Effector CD8-positive, alpha-beta T cell (primary cell): ENCODE data around the gene NAGLU.

Experiments used
- DNase-seq: peaks from one replicate; lab custom pipeline; 2025; lab: John Stamatoyannopoulos, UW

Gene NAGLU

DNA sequence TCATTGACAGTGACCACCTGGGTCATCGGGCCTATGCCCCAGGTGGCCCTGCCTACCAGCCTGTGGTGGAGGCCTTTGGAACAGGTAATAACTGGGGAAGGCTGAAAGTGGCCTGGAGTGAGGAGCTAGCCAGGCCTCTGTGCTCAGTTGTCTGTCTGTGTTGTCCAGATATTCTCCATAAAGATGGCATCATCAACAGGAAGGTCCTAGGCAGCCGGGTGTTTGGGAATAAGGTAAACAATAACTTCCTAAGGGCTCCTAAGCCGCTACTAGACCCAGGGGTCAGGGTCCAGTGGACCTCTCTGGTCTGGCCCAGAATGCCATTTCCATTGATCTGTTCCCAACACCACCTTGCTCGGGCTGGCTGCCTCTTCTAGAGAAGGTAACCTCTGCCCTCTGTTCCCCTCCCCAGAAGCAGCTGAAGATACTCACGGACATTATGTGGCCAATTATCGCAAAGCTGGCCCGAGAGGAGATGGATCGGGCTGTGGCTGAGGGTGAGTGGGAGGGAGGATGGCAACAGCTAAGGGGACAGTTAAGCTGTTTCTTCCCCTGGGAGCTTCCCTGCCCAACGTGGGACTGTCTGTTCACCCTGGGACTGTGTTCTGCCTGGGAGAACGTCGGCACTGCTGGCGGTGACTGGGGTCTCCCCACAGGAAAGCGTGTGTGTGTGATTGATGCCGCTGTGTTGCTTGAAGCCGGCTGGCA, 28.9 kb downstream of the NAGLU start:
- no peak for DNase-seq

DNA sequence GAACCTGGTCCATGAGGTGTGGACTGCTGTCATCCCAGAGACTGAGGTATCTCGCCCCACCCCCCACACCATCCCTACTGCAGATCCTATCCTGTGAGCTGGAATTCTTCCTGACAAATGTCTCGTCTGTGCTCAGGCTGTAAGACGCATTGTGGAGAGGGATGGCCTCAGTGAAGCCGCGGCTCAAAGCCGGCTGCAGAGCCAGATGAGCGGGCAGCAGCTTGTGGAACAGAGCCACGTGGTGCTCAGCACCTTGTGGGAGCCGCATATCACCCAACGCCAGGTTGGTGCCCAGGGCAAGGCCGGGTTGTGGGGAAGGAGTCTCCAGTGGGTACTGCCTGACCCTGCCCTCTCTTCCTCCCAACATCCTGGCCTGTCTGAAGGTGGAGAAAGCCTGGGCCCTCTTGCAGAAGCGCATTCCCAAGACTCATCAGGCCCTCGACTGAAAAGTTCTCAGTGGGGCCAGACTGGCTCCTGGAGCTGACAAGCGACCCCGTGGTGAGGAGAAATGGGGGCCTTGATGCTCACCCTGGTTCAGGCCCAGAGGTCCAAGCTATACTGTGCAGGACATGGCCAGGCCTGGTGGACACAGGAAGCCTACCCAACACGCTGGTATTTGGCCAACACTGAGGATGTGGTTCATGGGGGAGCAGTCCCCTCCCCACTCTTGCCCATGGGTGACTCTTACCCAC, 29.6 kb downstream of the NAGLU start:
- DNase-seq: no peak

DNA sequence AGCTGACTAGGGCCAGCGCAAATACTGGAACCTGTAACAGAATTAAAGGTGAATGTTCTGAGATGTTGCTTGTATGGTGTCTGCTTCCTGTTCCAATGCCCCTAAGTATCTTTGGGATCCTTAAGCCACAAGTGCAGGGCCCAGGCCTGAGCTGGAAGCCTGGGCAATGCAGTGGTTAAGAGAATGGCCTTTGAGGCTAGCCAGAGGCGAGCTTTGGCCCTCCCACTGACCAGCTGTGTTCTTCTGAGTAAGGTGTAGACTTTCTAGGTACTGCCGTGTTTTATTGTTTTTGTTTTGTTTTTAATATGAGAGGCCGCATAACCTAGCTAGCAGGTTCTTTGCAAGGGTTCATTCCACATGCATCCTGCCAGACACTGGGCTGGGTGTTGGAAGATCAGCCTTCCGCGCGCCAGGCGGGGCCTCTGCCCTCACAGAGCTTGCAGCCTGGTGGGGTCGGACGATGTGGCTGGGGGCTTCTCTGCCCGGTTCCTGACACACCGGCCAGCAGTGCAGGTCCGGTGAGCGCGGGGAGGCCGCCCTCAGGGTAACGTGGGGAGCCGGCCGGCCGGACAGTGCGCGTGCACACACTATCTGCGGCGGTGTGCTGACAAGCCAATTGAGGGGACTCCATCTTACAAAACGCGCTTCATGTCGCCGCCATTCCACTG, 30.3 kb downstream of the NAGLU start:
- DNase-seq: no peak

DNA sequence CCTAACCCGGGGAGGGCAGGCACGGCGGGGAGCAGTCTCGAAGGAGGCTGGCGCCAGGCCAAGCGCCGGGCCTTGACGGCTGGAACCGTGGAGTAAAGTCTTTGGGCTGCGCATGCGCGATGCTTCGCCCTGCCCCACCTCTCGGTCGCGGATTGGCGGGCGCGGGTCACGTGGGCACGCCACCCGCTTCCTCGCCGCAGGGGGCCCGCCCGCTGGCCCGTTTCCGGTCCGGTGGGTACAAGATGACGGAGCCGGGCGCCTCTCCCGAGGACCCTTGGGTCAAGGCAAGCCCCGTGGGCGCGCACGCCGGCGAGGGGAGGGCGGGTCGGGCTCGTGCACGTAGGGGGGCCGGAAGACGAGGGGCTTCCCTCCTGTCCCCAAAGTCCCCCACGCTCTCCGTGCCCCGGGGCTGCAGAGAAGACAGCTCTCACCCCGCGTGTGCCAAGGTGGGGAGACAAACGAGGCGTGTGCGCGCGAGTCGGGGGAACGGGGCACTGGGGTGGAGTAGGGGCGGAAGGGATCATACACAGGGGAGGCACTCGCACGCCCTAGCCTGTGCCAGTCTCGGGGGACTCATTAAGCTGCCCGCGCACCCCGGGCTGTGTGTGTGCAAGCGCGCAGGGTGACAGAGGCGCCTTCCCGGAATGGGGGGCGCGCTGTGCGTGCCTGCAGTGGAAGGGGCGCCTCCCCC, 31.0 kb downstream of the NAGLU start, which contains the start of gene MLX:
TSS of gene MLX (plus strand) at position 218 of the 691 bp plus-strand sequence. CDS start at position 243, 25 bp downstream.
- DNase-seq: peak; percentile 92

DNA sequence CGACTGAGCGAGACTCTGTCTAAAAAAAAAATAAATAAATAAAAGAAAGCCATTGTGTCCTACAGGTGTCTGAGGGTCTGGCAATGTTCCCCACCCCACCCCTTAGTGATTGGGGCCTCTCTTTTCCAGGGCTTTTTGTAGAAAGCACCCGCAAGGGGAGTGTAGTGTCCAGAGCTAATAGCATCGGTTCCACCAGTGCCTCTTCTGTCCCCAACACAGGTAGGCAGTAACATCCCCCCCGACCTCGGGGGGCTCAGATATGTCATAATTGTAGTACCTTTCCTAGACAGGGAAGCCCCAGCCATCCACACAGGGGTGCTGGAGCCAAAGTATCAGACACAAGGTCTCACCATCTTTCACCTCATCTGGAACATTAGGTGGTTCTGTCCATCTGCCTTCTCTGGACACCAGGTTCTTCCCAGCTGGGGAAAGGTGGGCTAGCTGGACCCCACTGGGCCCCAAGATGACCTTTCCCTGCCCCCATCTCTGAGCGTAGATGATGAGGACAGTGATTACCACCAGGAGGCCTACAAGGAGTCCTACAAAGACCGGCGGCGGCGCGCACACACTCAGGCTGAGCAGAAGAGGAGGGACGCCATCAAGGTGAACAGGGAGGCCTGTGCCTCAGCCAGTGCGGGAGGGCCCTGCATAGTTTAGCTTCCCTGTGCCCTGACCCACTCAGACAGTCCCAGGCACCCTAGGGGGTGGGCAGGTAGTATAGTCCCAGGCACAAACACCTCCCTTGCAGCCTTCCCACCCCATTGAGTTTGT, 32.5 kb downstream of the NAGLU start:
- DNase-seq: no peak

DNA sequence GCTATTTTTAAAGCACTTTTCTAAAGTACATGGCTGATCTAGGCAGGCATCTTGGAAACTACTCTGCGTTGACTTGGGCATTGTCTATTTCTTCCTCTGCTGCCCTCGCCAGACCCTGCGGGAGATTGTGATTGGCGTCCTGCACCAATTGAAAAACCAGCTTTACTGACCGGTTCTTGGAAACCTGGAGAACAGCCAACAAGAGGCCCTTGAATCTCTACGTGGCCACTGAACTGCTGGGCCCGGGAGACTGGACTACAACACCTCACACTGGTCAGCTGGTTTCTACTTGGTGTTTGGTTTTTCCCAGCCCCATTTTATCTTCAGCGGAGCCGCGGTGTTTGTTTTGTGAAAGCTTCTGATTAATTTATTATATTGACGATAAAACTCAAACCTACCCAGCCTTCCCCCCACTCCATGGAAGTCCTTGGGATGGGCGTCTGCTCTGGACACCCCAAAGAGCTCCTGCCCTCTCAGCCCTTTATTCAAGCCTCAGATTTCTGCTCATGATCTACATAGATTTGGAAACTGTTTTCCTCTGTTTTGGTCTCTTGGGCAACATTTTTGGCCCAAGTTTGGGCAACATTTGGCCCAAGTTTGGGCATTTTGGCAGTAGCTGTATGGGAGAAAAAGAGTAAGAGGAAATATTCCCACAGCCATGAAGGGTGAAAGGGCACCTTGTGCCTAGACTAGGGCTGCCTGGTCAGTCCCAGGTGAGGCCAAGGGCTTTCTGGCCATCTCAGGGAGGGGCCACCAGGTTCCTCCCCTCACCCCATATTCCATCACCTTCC, 35.6 kb downstream of the NAGLU start:
- no peak for DNase-seq

DNA sequence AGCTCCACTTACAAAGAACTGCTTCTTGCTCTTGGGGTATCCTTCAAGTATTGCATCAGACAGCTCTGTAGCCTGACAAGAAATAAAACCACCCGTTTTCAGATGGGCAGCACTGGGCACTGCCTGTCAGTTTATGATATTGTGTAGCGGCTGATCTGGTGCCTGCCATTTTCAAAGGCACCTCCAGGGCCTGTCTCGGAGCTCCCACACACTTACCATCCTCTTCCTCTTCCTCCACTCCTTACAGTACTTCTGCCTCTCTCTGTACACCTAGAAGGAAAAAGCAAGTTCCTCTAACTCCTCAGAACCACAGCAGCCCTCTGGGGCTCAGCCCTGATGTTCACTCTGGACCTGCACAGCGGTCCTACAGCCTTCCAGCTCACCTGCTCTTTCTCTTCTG, 37.1 kb downstream of the NAGLU start:
- DNase-seq: no peak

DNA sequence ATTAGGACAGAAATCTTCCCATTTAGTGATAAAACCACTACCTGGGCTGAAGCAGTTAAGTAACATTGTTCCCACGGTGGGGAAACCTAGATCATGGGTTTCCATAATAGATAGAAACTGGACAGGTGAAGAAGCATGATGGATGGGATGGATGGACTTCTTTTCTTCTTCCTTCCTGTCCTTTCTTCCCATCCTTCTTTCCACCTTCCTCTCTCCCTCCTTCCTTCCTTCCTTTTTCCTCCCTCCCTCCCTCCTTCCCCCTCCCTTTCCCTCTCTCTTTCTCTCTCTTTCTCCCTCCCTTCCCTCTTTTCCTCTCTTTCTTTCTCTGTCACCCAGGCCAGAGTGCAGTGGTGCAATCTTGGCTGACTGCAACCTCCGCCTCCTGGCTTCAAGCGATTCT, 38.4 kb downstream of the NAGLU start:
- no peak for DNase-seq

DNA sequence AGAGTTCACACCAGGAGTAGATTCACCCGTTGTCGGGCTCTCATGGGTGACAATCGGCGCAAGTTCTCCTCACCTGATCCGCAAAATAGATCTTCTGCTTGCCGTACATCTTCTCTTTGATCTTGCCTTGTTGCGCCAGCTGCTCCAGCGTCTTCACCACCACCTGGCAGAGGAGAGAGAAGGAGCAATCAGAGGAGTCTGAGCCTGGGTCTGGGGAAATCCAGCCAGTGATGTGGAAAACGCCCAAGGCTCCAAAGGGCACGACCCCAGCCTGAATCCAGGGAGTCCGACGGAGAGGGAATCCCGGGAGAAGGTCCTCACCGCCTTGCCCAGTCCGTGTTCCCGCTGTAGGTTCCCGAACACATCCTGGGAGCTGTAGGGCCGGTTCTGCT, 41.1 kb downstream of the NAGLU start:
- no peak for DNase-seq

DNA sequence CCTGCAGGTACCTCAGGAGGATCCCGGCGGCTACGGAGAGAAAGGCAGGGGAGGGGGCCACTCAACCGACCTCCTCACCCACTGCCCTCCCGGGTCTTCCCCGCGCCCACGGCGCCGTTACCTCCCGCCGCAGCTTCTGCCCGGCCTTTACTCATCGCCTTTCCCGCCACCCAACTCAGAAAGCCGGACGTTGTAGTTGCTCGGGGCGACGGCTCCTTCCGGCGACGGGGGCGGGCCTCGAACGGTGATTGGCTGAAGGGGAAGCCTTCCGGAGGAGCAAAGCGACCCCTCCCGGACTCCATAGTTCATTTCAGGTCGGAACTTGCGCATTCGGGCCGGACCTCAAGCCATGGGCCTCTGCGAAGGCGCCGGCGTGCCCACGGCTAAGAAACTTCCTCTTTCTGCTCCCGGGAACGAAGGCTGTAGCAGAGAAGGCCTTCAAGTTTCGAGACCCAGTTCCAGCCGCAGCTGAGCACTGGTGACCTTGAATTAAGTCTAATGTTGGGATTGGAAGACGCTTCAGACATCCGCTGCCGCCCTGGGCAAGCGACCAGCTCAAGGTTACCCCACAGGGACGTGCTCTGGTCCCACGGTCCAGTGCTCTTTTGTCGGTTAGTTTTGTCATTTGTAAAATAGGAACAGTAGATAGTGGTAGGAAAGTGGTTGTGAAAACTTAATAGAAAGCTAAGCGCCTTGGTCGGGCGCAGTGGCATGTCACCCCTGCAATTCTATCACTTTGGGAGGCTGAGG, 41.7 kb downstream of the NAGLU start, which contains the start of gene PSMC3IP:
TSS of gene PSMC3IP (minus strand) at position 198 of the 750 bp plus-strand sequence. CDS start at position 155, 43 bp downstream.
- DNase-seq: peak; percentile 83

DNA sequence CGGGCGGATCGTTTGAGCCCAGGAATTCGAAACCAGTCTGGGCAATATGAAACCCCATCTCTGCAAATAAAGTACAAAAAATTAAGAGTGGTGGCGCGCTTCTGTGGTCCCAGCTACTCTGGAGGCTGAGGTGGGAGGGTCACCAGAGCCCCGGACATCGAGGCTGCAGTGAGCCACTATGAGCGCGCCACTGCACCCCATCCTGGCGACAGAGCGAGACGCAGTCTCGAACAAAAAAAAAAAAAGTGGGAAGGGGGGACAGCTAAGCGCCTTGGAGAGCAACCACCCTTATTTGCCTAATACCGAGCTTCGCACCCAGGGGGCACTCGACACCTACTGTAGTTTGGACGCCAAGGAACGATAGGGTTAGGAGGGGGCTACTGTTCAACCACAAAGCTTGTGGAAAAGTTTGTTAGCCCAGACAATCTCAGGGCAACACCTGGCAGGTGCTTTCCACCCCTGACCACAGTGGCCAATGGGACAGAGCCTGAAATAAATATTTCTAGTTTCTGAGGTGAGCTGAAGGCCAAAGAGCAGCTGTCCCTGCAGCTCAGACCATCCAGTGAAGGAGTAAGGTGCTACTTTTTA, 42.3 kb downstream of the NAGLU start:
- DNase-seq: peak; percentile 55

DNA sequence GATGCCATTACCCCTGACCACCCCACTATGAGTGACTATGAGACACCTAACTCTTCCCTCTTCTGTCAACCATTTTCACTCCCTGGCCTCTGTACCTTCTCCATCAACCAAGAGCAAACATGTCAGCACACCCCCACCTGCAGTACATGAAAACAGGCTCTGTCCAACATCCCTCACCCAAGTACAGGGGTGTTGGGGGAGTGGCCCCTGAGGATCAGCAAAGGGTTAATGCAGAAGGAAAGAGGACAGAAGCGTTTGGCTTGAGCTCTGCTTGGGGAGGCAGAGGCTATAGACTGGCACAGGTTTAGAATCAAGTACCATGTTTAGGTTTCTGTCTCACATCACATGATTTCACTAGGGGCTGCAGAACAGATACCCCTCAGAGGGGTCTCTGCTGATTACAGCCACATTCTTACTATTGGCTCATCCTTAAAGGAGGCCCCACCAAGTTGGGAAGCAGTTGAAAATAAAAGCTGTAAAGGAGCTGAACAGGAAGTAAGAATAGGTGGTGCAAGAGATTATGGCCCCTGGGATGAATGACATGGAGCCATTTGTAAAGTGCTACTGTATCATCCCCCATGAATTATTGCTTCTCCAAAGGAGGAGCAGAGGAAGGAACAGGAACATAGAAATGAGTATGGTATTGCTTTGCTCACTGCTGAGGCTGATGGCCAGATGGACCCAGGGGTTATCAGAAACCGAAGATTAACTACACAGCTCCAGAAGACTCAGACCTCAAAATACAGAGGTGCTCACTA, 43.9 kb downstream of the NAGLU start:
- no peak for DNase-seq

DNA sequence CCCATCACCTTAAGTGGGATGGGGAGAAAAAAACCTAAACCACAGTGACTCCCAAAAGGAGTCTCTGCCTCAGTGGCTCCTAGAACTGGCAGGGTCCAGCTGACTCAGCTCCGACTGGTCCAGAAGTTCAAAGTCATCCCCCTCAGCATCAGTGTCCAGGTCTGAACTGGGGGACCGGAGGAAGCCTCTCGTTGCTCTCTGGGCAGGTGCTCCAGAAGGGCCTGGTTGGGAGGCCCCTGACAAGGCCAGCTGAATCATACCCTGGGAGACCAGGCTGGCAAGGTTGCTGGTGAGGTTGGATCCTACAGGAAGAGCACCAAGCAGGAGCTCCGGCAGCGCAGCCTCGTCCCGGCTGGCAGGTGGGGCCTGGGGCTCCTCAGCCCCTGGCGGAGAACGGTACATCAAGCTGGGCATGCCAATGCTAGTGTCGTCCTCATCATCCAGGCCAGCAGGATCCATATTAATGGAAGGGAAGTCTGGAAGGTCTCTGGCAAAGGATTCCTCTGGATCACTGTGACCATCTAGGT, 45.8 kb downstream of the NAGLU start:
- no peak for DNase-seq

DNA sequence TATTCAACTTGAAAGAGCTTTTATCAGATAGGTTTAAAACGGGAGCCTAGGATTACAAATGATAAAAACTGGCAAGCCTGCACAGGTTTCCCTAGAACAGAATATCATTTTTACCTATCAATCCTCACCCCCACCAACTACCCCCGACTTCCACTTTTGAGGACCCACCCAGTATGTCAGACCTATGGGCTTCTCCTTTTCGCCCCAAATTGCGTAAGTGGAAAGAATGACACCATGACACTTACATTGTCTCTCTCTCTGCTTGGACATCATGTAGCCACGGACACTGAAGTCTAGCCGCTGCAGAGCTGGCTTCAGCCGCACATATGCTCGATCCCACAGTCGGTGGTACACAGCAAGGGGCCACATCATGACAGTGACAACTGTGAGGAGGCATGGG, 48.8 kb downstream of the NAGLU start:
- DNase-seq: no peak

DNA sequence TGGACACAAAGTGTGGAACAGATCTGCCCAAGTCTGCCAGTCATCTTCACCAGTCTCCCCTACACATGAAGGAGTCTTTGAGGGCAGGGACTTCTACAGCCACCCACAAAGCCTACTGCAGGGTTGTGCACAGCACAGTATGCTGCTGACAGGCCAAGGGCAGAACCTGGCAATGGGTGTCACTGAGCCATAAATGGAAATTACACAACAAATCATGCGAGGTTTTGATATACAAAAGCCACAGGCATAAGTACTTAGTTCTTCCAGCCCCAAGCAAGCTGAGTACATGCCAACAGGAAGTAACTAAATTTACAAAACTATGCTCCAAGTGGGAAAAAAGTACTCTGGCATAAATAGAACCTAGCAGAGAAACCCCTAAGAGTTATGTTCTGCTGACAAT, 49.3 kb downstream of the NAGLU start:
- DNase-seq: no peak

DNA sequence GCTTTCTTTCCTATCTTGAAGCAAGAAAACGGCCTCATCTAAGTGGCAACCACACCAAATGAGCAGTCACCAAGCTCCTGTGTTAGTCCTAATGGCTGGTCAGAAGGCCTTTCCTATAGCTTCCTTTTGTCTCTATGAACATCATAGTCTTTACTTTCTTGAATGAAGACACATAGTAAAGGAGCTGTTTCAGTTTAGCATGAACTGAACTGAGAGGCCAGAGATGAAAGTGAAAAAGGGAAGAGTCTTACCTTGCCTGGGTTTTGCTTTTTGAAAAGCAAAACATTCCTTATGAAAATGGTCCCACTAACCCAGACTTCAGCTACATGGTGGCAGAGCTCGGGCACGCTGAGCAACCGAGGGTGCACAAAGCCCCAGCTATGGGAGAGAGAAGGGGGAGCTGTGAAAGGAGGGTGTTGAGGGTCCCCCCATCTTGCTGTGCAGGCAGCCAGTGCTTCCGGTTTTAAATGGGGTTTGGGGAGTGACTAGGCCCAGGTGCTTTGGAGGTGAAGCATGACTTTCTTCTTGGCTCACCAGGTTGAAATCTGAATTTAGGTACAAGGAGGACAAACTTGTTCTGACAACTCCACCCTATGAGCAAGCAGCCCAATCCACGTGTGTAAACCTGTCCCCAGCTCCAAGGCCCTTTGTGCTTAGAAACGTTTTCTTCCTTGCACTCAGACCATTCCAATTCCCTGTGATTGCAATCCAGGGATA, 50.6 kb downstream of the NAGLU start:
- DNase-seq: no peak

DNA sequence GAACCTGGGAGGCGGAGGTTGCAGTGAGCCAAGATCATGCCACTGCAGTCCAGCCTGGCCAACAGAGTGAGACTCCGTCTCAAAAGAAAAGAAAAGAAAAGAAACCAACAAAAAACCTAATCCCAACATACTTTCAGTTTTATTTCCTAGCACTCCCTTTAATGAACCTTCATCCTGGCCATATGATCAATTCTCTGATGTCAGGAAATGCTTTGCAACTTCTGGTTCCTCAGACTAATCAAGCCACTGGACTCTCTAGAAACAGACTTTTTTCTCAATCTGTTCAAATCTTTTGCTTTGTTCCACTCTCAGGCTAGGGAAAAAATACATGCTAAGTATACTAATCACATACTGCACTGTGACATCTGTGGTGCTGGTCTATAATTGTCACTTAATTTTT, 54.8 kb downstream of the NAGLU start:
- no peak for DNase-seq

DNA sequence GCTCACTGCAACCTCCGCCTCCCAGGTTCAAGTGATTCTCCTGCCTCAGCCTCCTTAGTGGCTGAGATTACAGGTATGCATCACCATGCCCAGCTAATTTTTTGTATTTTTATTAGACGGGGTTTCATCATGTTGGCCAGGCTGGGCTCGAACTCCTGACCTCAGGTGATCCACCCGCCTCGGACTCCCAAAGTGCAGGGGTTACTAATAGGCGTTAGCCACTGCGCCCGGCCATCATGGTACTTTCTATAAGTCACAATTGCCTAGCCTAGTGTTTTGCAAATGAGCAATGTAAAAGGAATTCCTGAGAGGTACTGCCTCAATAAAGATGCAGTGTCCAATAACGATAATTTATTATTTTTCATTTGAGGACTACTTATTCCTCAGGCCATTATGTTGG, 55.4 kb downstream of the NAGLU start:
- no peak for DNase-seq
